ENCODE measurements around the gene HUWE1. TPM values are rescaled to one million over a fixed set of nuclear protein-coding genes. Genes with fewer than 3 reads are reported as not detected.

Gene HUWE1
- total RNA-seq, 1 donor: 167 TPM

GRCh38 chrX:53644751-53645150 lies 41.8 kb downstream of the HUWE1 start:
- TF ChIP-seq CTCF (IDR thresholded peaks at IDR 0.05; ENCODE audit: insufficient read depth, low read length): no peak
- H3K4me3 ChIP-seq (ENCODE audit: low read depth, low read length): no peak overlapping the region
- no peak for DNase-seq (ENCODE audit: low read depth)

DNA sequence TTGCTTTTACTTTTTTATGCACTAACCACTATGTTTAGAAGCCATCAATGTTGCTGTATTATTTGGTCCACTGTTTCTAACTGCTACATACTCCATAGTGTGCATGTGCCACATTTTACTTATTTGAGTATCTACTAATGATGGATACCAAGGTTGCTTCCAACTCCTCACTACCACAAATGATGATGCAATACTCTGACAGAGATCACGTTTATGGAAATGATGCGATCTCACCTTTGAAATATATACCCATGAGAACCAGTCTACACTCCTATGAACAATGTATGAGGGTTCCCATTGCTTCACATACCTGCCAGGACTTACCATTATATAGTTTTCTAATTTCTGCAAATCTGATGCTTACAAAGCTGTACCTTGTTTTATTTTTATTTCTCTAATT lies 44.2 kb downstream of the HUWE1 start:
- no peak for TF ChIP-seq CTCF (IDR thresholded peaks at IDR 0.05; ENCODE audit: insufficient read depth, low read length)
- H3K4me3 ChIP-seq (ENCODE audit: low read depth, low read length): no peak overlapping the region
- no peak for DNase-seq (ENCODE audit: low read depth)

DNA sequence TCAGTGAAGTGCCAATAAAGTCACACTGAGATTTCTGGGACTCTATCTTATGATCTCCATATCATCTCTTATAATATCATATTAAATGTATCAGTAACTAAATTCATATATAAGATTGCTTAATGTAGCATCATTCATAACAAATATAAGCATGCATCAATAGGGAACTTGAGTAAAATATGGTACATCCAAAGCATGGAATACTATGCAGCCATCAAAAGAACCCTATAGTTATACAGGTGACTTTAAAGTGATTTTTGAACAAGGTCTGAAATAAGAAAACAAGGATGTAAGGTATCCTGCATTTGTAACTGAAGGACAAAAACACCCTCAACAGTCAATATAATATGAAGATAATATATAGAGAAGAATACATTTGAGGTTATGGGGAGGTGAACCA lies 47.3 kb downstream of the HUWE1 start:
- DNase-seq (ENCODE audit: low read depth): no peak
- H3K4me3 ChIP-seq (ENCODE audit: low read depth, low read length): no peak overlapping the region
- TF ChIP-seq CTCF (IDR thresholded peaks at IDR 0.05; ENCODE audit: insufficient read depth, low read length): no peak

DNA sequence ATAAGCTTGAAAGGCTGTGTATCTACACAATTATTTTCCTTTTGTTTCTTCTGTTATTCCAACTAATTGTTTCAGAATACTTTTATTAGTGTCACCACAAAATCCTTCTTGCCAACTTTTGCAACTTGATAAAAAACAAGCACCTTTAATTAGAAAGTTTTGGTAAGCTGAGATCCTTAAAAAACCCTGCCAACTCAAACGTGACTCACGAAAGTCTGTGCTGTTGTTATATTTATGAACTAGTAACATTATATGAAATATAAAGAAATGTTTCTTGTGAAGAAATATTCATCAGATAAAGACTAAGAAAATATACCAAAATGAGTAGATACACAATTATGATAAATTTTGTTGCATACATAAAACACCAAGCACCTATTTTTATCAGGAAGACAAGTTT lies 49.0 kb downstream of the HUWE1 start:
- DNase-seq (ENCODE audit: low read depth): no peak

GRCh38 chrX:53631156-53631555 lies 55.4 kb downstream of the HUWE1 start:
- peak; percentile 48 for DNase-seq (ENCODE audit: low read depth)
- no peak for TF ChIP-seq CTCF (IDR thresholded peaks at IDR 0.05; ENCODE audit: insufficient read depth, low read length)
- no peak overlapping the region for H3K4me3 ChIP-seq (ENCODE audit: low read depth, low read length)

More for the DNA sequence above, 49.0 kb downstream of the HUWE1 start:
- no peak overlapping the region for H3K4me3 ChIP-seq (ENCODE audit: low read depth, low read length)
- TF ChIP-seq CTCF (IDR thresholded peaks at IDR 0.05; ENCODE audit: insufficient read depth, low read length): no peak

- H3K4me3 ChIP-seq (ENCODE audit: low read depth, low read length): no peak overlapping the region
- no peak for TF ChIP-seq CTCF (IDR thresholded peaks at IDR 0.05; ENCODE audit: insufficient read depth, low read length)
- DNase-seq (ENCODE audit: low read depth): no peak
Observed at GRCh38 chrX:53630261-53630660, 56.3 kb downstream of the HUWE1 start.

DNA sequence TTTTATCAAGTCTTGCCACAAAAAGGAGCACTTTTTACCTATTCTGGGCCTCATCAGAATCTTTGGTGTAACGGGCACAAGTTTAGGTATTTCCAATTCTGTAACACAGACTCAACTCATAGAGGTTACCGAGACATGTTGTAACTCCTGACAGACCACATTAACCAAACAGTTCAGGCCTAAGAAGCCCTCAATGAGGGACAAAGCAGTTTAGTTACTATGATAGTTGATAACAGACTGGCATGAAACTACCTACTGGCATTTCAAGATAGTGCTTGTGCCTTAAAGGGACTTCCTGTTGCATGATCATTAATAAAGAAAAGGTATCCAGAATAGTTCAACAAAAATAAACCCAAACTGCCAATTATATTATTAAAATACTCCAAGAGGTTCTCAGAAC lies 64.1 kb downstream of the HUWE1 start:
- no peak overlapping the region for H3K4me3 ChIP-seq (ENCODE audit: low read depth, low read length)
- no peak for TF ChIP-seq CTCF (IDR thresholded peaks at IDR 0.05; ENCODE audit: insufficient read depth, low read length)
- no peak for DNase-seq (ENCODE audit: low read depth)

Measured in fibroblast of the aortic adventitia (primary cell).